DOHH2 (cell line): ENCODE measurements around the gene SCGB1D4.
"Not testable (repeated sequence)": the region's sequence is repeated elsewhere in the genome, so short reads cannot be mapped to it uniquely, and the experiment has no call there.

Experiments
- H3F3A ChIP-seq: fragments of 200-600 bp; sonication (generic), shearing (Covaris generic); 2 replicates; pipeline ENCODE4 v1.6.0; 2016; ENCODE audit warnings: antibody characterized with exemption, mild to moderate bottlenecking; ENCODE audit not compliant: control insufficient read depth, insufficient read depth
- H3K27ac ChIP-seq: fragments of 200-600 bp; sonication (generic); 2 replicates; pipeline ENCODE4 v1.5.1; 2014; ENCODE audit warnings: low read depth, mild to moderate bottlenecking, low read length, moderate library complexity
- H3K27me3 ChIP-seq: fragments of 200-600 bp; sonication (generic); 2 replicates; pipeline ENCODE4 v1.6.1; 2014; ENCODE audit warnings: mild to moderate bottlenecking, low read length, mixed read lengths; ENCODE audit not compliant: control insufficient read depth
- H3K36me3 ChIP-seq: fragments of 200-600 bp; sonication (generic); 2 replicates; pipeline ENCODE4 v1.6.1; 2014; ENCODE audit warnings: mild to moderate bottlenecking, low read length, moderate library complexity, mixed read lengths; ENCODE audit not compliant: control insufficient read depth
- H3K4me1 ChIP-seq: fragments of 200-600 bp; sonication (generic); 2 replicates; pipeline ENCODE4 v1.6.1; 2014; ENCODE audit warnings: mild to moderate bottlenecking, low read length, mixed read lengths; ENCODE audit not compliant: control insufficient read depth
- H3K4me2 ChIP-seq: fragments of 200-600 bp; sonication (generic); 2 replicates; pipeline ENCODE4 v1.6.0; 2014; ENCODE audit warnings: mild to moderate bottlenecking, low read length, moderate library complexity
- H3K4me3 ChIP-seq: fragments of 200-600 bp; sonication (generic); 2 replicates; pipeline ENCODE4 v1.5.1; 2014; ENCODE audit warnings: mild to moderate bottlenecking, low read length, mixed read lengths
- H3K79me2 ChIP-seq: fragments of 200-600 bp; sonication (generic); 2 replicates; pipeline ENCODE4 v1.6.1; 2014; ENCODE audit warnings: mild to moderate bottlenecking, low read length, mixed read lengths; ENCODE audit not compliant: control insufficient read depth
- H3K9me2 ChIP-seq: fragments of 200-600 bp; sonication (generic); replicated peaks from 2 replicates; pipeline ENCODE4 v1.6.1; 2014; ENCODE audit warnings: mild to moderate bottlenecking, low read length, mixed read lengths; ENCODE audit not compliant: control insufficient read depth
- H3K9me3 ChIP-seq: fragments of 200-600 bp; sonication (generic); 2 replicates; pipeline ENCODE4 v1.6.1; 2014; ENCODE audit warnings: antibody characterized with exemption, low read length, mixed read lengths; ENCODE audit not compliant: control insufficient read depth, insufficient read depth
- H4K20me1 ChIP-seq: fragments of 200-600 bp; sonication (generic); 2 replicates; pipeline ENCODE4 v1.6.0; 2014; ENCODE audit warnings: low read depth, mild to moderate bottlenecking, antibody characterized with exemption, low read length, moderate library complexity; ENCODE audit not compliant: control insufficient read depth, insufficient read depth
- CTCF ChIP-seq: fragments of 200-600 bp; sonication (generic); IDR thresholded peaks from one replicate; pipeline ENCODE4 v1.5.1; 2014; ENCODE audit warnings: antibody characterized with exemption, mild to moderate bottlenecking, low read depth, low read length; ENCODE audit not compliant: poor library complexity, severe bottlenecking
- EZH2phosphoT487 ChIP-seq: fragments of 200-600 bp; sonication (generic); IDR thresholded peaks from 2 replicates; pipeline ENCODE4 v1.6.1; 2017; ENCODE audit warnings: borderline replicate concordance, mild to moderate bottlenecking, antibody characterized with exemption, low read length, moderate library complexity, mixed read lengths

Gene SCGB1D4

DNA sequence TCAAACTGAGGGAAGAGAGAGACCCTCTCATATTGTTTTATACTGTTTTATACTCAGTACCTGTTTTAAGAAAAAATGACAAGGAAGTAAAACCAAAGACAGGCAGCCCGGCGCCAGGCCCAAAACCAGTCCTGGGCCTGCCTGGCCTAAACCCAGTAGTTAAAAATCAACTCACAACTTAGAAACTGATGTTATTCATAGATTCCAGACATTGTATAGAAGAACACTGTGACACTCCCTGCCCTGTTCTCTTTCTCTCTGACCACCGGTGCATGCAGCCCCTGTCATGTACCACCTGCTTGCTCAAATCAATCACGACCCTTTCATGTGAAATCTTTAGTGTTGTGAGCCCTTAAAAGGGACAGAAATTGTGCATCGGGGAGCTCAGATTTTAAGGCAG lies 26.9 kb upstream of the SCGB1D4 start:
- H3K4me2 ChIP-seq, H3K36me3 ChIP-seq, H3K27ac ChIP-seq, H3K9me2 ChIP-seq, H3K9me3 ChIP-seq, H3K4me3 ChIP-seq, H3K79me2 ChIP-seq, H4K20me1 ChIP-seq, H3F3A ChIP-seq, H3K27me3 ChIP-seq, H3K4me1 ChIP-seq: not testable (repeated sequence)

GRCh38 chr11:62324731-62325556 lies 26.1 kb upstream of the SCGB1D4 start:
- H3K4me2 ChIP-seq, result no peak overlapping the region
- H3K36me3 ChIP-seq, result no peaks in the 10 kb centered on the region
- H4K20me1 ChIP-seq, result no peaks in the 10 kb centered on the region
- no peaks in the 10 kb centered on the region for H3K9me2 ChIP-seq
- H3K27ac ChIP-seq, result no peak overlapping the region
- H3K4me1 ChIP-seq, result no peaks in the 10 kb centered on the region
- no peak overlapping the region for H3K4me3 ChIP-seq
- no peaks in the 10 kb centered on the region for H3F3A ChIP-seq
- no peaks in the 10 kb centered on the region for H3K79me2 ChIP-seq
- TF ChIP-seq EZH2phosphoT487 (no peak), CTCF (peak; percentile 94)
- H3K27me3 ChIP-seq, result no peaks in the 10 kb centered on the region
- H3K9me3 ChIP-seq, result no peaks in the 10 kb centered on the region

GRCh38 chr11:62322524-62322923 lies 23.6 kb upstream of the SCGB1D4 start:
- H3F3A ChIP-seq, result no peaks in the 10 kb centered on the region
- H3K4me3 ChIP-seq, result no peak overlapping the region
- H3K27ac ChIP-seq, result no peak overlapping the region
- no peaks in the 10 kb centered on the region for H3K4me1 ChIP-seq
- H4K20me1 ChIP-seq, result no peaks in the 10 kb centered on the region
- TF ChIP-seq CTCF, result no peak
- TF ChIP-seq EZH2phosphoT487, result no peak
- H3K79me2 ChIP-seq, result no peaks in the 10 kb centered on the region
- no peaks in the 10 kb centered on the region for H3K36me3 ChIP-seq
- no peak overlapping the region for H3K4me2 ChIP-seq
- H3K9me2 ChIP-seq, result no peaks in the 10 kb centered on the region
- H3K27me3 ChIP-seq, result no peaks in the 10 kb centered on the region
- no peaks in the 10 kb centered on the region for H3K9me3 ChIP-seq

GRCh38 chr11:62315431-62315830 lies 16.6 kb upstream of the SCGB1D4 start:
- H3K79me2 ChIP-seq, result no peaks in the 10 kb centered on the region
- no peak overlapping the region for H3K4me3 ChIP-seq
- H3K4me1 ChIP-seq, result no peaks in the 10 kb centered on the region
- H3K27me3 ChIP-seq, result peaks cover 5% of the 10 kb centered on the region; the same call in 1 of the 2 replicates
- H3K36me3 ChIP-seq, result no peaks in the 10 kb centered on the region
- TF ChIP-seq EZH2phosphoT487, result no peak
- no peak for TF ChIP-seq CTCF
- H3K4me2 ChIP-seq, result no peak overlapping the region
- no peaks in the 10 kb centered on the region for H3F3A ChIP-seq
- no peaks in the 10 kb centered on the region for H4K20me1 ChIP-seq
- H3K27ac ChIP-seq, result no peak overlapping the region
- no peaks in the 10 kb centered on the region for H3K9me2 ChIP-seq
- H3K9me3 ChIP-seq, result no peaks in the 10 kb centered on the region
